22Rv1 (cell line): ENCODE measurements around the gene VAMP1.

ENCODE experiments used
- H3K27ac ChIP-seq: fragments of 450-650 bp; 2 replicates; pipeline ENCODE4 v1.5.1; 2017
- ZFX ChIP-seq: fragments of 450-650 bp; IDR thresholded peaks from 2 replicates; pipeline ENCODE4 v1.6.1; 2017; ENCODE audit warnings: antibody characterized with exemption, borderline replicate concordance
- TF ChIP-seq, protein P1 (sequence below): fragments of 450-650 bp; IDR thresholded peaks from 2 replicates; pipeline ENCODE4 v1.5.1; 2017; ENCODE audit warnings: mild to moderate bottlenecking

Gene VAMP1

DNA sequence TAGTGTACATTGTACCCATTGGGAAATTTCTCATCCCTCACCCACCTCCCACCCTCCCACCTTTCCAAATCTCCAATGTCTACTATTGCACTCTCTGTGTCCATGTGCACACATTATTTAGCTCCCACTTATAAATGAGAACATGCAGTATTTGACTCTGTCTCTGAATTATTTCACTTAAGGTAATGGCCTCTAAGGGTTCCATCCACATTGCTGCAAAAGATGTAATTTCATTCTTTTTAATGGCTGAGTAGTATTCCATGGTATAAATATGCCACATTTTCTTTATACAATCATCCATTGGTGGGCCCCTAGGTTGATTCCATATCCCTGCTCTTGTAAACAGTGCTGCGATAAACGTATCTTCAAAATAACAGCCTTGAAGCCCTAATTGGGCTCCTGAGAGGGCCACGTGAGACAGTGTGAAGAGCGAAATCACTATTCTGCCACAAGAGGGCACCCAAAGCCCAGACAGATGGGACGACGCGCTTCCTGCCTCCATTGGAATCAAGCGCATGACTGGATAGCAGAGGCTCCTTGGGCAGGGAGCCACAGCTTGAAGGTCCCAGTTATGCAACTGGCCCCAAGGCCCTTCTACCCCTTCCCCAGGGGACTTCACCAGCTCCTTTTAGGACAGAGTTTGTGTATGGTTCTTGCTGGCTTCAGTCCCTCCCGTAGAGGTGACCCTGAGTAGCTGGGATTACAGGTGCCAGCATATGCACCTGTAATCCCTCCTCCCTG, 47.0 kb downstream of the VAMP1 start:
- TF ChIP-seq ZFX: no peak
- TF ChIP-seq, protein P1, sequence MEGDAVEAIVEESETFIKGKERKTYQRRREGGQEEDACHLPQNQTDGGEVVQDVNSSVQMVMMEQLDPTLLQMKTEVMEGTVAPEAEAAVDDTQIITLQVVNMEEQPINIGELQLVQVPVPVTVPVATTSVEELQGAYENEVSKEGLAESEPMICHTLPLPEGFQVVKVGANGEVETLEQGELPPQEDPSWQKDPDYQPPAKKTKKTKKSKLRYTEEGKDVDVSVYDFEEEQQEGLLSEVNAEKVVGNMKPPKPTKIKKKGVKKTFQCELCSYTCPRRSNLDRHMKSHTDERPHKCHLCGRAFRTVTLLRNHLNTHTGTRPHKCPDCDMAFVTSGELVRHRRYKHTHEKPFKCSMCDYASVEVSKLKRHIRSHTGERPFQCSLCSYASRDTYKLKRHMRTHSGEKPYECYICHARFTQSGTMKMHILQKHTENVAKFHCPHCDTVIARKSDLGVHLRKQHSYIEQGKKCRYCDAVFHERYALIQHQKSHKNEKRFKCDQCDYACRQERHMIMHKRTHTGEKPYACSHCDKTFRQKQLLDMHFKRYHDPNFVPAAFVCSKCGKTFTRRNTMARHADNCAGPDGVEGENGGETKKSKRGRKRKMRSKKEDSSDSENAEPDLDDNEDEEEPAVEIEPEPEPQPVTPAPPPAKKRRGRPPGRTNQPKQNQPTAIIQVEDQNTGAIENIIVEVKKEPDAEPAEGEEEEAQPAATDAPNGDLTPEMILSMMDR: peak; percentile 99
- H3K27ac ChIP-seq: peak overlapping the region; percentile 21; the same call in 1 of the 2 replicates

GRCh38 chr12:6420364-6420763, 50.1 kb downstream of the VAMP1 start:
- TF ChIP-seq, protein P1: no peak
- no peak for TF ChIP-seq ZFX
- no peak overlapping the region for H3K27ac ChIP-seq

GRCh38 chr12:6418796-6419195, 51.7 kb downstream of the VAMP1 start:
- TF ChIP-seq ZFX: no peak
- TF ChIP-seq, protein P1: no peak
- no peak overlapping the region for H3K27ac ChIP-seq

GRCh38 chr12:6416596-6416995, 53.9 kb downstream of the VAMP1 start:
- no peak overlapping the region for H3K27ac ChIP-seq
- TF ChIP-seq, protein P1: no peak
- no peak for TF ChIP-seq ZFX
